WTC11 (cell line): ENCODE measurements around the gene NKG7. TPM values are rescaled to one million over a fixed set of nuclear protein-coding genes. Genes with fewer than 3 reads are reported as not detected.

Experiments used
- ATAC-seq: fragments of 200-7000 bp; cut with Tn5 transposase; 2 replicates; pipeline ENCODE4 v1.10.0; 2021; ENCODE audit warnings: mild to moderate bottlenecking, moderate library complexity
- CTCF ChIA-PET: fragments of 300-600 bp; sonication (Branson Sonifier 250); formaldehyde crosslinking; loops from one replicate; lab custom pipeline; 2021; ENCODE audit warnings: antibody characterized with exemption; lab: Charles Lee
- POLR2A ChIA-PET: fragments of 350-600 bp; sonication (Branson Sonifier 250); formaldehyde crosslinking; loops from one replicate; lab custom pipeline; 2021; ENCODE audit warnings: antibody characterized with exemption; lab: Charles Lee
- DNase-seq: peaks from one replicate; pipeline ENCODE4 v3.0.0; 2021; ENCODE audit warnings: low spot score
- H3K27ac Mint-ChIP-seq: 2 replicates; pipeline ENCODE4 v1.8.0; 2021; ENCODE audit warnings: mixed read lengths
- H3K27me3 Mint-ChIP-seq: 2 replicates; pipeline ENCODE4 v1.8.0; 2021; ENCODE audit warnings: low read depth, mild to moderate bottlenecking, moderate library complexity, mixed read lengths
- H3K36me3 Mint-ChIP-seq: 2 replicates; pipeline ENCODE4 v1.8.0; 2021; ENCODE audit warnings: mixed read lengths
- H3K4me1 Mint-ChIP-seq: 2 replicates; pipeline ENCODE4 v1.8.0; 2022; ENCODE audit warnings: mixed read lengths
- H3K4me3 Mint-ChIP-seq: 2 replicates; pipeline ENCODE4 v1.8.0; 2021; ENCODE audit warnings: mild to moderate bottlenecking, moderate library complexity, mixed read lengths
- H3K9me3 Mint-ChIP-seq: 2 replicates; pipeline ENCODE4 v1.8.0; 2021; ENCODE audit warnings: mixed read lengths
- AFF4 ChIP-seq: sonication (generic); formaldehyde crosslinking; IDR thresholded peaks from 2 replicates; pipeline ENCODE4 v1.8.1; 2023; ENCODE audit warnings: mild to moderate bottlenecking, missing genetic modification reagents, borderline replicate concordance
- ATF6 ChIP-seq: sonication (generic); formaldehyde crosslinking; IDR thresholded peaks from 2 replicates; pipeline ENCODE4 v1.8.1; 2023; ENCODE audit warnings: mild to moderate bottlenecking, missing genetic modification reagents
- CTCF ChIP-seq: fragments of 200-600 bp; IDR thresholded peaks from 2 replicates; pipeline ENCODE4 v1.8.0; 2022; ENCODE audit warnings: antibody characterized with exemption
- GTF2I ChIP-seq: fragments of 250-450 bp; sonication (Bioruptor Pico); conservative IDR thresholded peaks from 2 replicates; pipeline ENCODE4 v1.4.0; 2021; ENCODE audit warnings: mild to moderate bottlenecking
- HMGA2 ChIP-seq: fragments of 250-450 bp; sonication (Bioruptor Pico); IDR thresholded peaks from 2 replicates; pipeline ENCODE4 v1.4.0; 2021; ENCODE audit warnings: mild to moderate bottlenecking, moderate library complexity
- IRF2 ChIP-seq: sonication (generic); formaldehyde crosslinking; IDR thresholded peaks from 2 replicates; pipeline ENCODE4 v1.8.0; 2022; ENCODE audit warnings: low read depth, missing genetic modification reagents, borderline replicate concordance
- JUN ChIP-seq: sonication (generic); formaldehyde crosslinking; IDR thresholded peaks from 2 replicates; pipeline ENCODE4 v1.8.0; 2023; ENCODE audit warnings: mild to moderate bottlenecking, missing genetic modification reagents
- KAT7 ChIP-seq: sonication (generic); formaldehyde crosslinking; IDR thresholded peaks from 2 replicates; pipeline ENCODE4 v1.8.1; 2023; ENCODE audit warnings: missing genetic modification reagents, mild to moderate bottlenecking, borderline replicate concordance
- MAX ChIP-seq: sonication (generic); formaldehyde crosslinking; IDR thresholded peaks from 2 replicates; pipeline ENCODE4 v1.8.0; 2022; ENCODE audit warnings: mild to moderate bottlenecking, missing genetic modification reagents
- MXD4 ChIP-seq: fragments of 250-450 bp; sonication (Bioruptor Pico); IDR thresholded peaks from 2 replicates; pipeline ENCODE4 v1.8.0; 2021; ENCODE audit warnings: mild to moderate bottlenecking, moderate library complexity, borderline replicate concordance
- MYBL2 ChIP-seq: sonication (generic); formaldehyde crosslinking; IDR thresholded peaks from 2 replicates; pipeline ENCODE4 v1.8.1; 2023; ENCODE audit warnings: mild to moderate bottlenecking, moderate library complexity, missing genetic modification reagents
- NFATC4 ChIP-seq: fragments of 250-450 bp; sonication (Bioruptor Pico); IDR thresholded peaks from 2 replicates; pipeline ENCODE4 v1.9.0; 2021; ENCODE audit warnings: mild to moderate bottlenecking
- OVOL2 ChIP-seq: fragments of 250-450 bp; sonication (Bioruptor Pico); IDR thresholded peaks from 2 replicates; pipeline ENCODE4 v1.9.0; 2021; ENCODE audit warnings: mild to moderate bottlenecking, borderline replicate concordance
- ZNF138 ChIP-seq: sonication (generic); formaldehyde crosslinking; conservative IDR thresholded peaks from 2 replicates; pipeline ENCODE4 v1.8.1; 2022; ENCODE audit warnings: mild to moderate bottlenecking, moderate library complexity, missing genetic modification reagents
- ZSCAN18 ChIP-seq: fragments of 250-450 bp; sonication (Bioruptor Pico); IDR thresholded peaks from 2 replicates; pipeline ENCODE4 v2.1.2; 2022; ENCODE audit warnings: mild to moderate bottlenecking, moderate library complexity
- total RNA-seq: library from RNA; stranded (reverse); gene quantifications from 3 replicates; pipeline ENCODE4 v1.2.3, GENCODE V29; 2021
- TF ChIP-seq, protein P1 (sequence below): fragments of 250-450 bp; sonication (Bioruptor Pico); IDR thresholded peaks from 2 replicates; pipeline ENCODE4 v1.8.0; 2021; ENCODE audit warnings: mild to moderate bottlenecking
- TF ChIP-seq, protein P2 (sequence below): sonication (generic); formaldehyde crosslinking; IDR thresholded peaks from 2 replicates; pipeline ENCODE4 v1.8.1; 2023; ENCODE audit warnings: mild to moderate bottlenecking, missing genetic modification reagents, moderate library complexity
- TF ChIP-seq, protein P3 (sequence below): sonication (generic); formaldehyde crosslinking; IDR thresholded peaks from 2 replicates; pipeline ENCODE4 v1.8.0; 2023; ENCODE audit warnings: missing genetic modification reagents

NKG7 gene
- total RNA-seq, 1 experiment from 2014 or later, result 0.63 TPM

- TF ChIP-seq ATF6 (CRISPR knock-in tag), result no peak
- TF ChIP-seq, protein P1, sequence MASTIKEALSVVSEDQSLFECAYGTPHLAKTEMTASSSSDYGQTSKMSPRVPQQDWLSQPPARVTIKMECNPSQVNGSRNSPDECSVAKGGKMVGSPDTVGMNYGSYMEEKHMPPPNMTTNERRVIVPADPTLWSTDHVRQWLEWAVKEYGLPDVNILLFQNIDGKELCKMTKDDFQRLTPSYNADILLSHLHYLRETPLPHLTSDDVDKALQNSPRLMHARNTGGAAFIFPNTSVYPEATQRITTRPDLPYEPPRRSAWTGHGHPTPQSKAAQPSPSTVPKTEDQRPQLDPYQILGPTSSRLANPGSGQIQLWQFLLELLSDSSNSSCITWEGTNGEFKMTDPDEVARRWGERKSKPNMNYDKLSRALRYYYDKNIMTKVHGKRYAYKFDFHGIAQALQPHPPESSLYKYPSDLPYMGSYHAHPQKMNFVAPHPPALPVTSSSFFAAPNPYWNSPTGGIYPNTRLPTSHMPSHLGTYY (CRISPR knock-in tag), result no peak
- TF ChIP-seq, protein P2, sequence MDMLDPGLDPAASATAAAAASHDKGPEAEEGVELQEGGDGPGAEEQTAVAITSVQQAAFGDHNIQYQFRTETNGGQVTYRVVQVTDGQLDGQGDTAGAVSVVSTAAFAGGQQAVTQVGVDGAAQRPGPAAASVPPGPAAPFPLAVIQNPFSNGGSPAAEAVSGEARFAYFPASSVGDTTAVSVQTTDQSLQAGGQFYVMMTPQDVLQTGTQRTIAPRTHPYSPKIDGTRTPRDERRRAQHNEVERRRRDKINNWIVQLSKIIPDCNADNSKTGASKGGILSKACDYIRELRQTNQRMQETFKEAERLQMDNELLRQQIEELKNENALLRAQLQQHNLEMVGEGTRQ (CRISPR knock-in tag), result no peak
- no peak for TF ChIP-seq OVOL2 (CRISPR knock-in tag)
- no peak for TF ChIP-seq CTCF
- TF ChIP-seq MXD4 (CRISPR knock-in tag), result no peak
- no peak for TF ChIP-seq ZNF138
- no peak for TF ChIP-seq JUN (CRISPR knock-in tag)
- no peak for TF ChIP-seq IRF2 (CRISPR knock-in tag)
- no peak for TF ChIP-seq GTF2I (CRISPR knock-in tag)
- no peak for TF ChIP-seq NFATC4 (CRISPR knock-in tag)
- no peak for TF ChIP-seq ZSCAN18 (CRISPR knock-in tag)
- TF ChIP-seq HMGA2 (CRISPR knock-in tag), result no peak
- no peak for TF ChIP-seq MAX (CRISPR knock-in tag)
Observed at GRCh38 chr19:51392701-51393100, 20.2 kb upstream of the NKG7 start (continued).

- peak overlapping the region; percentile 77 for H3K27ac Mint-ChIP-seq
- POLR2A ChIA-PET, result interaction anchor here (0.5 to 1.0 kb wide), 4 partner anchors 24 to 52 kb away, joined by 3 to 13 read pairs (median 4); partner anchors contain the start of genes ETFB and VSIG10L
Observed at GRCh38 chr19:51391073-51391611, 18.7 kb upstream of the NKG7 start.

More at GRCh38 chr19:51391073-51391611, 18.7 kb upstream of the NKG7 start:
- TF ChIP-seq NFATC4 (CRISPR knock-in tag) (no peak), MYBL2 (CRISPR knock-in tag) (no peak), IRF2 (CRISPR knock-in tag) (no peak), ATF6 (CRISPR knock-in tag) (no peak), OVOL2 (CRISPR knock-in tag) (no peak), AFF4 (CRISPR knock-in tag) (no peak), KAT7 (CRISPR knock-in tag) (no peak)
- TF ChIP-seq, protein P2 (CRISPR knock-in tag), result no peak
- TF ChIP-seq, protein P3, sequence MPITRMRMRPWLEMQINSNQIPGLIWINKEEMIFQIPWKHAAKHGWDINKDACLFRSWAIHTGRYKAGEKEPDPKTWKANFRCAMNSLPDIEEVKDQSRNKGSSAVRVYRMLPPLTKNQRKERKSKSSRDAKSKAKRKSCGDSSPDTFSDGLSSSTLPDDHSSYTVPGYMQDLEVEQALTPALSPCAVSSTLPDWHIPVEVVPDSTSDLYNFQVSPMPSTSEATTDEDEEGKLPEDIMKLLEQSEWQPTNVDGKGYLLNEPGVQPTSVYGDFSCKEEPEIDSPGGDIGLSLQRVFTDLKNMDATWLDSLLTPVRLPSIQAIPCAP, result no peak
- Mint-ChIP-seq H3K4me1 (peaks cover 33% of the 10 kb centered on the region), H3K9me3 (no peaks in the 10 kb centered on the region), H3K27me3 (no peaks in the 10 kb centered on the region; the same call in 1 of the 2 replicates), H3K36me3 (no peaks in the 10 kb centered on the region), H3K4me3 (peak overlapping the region; percentile 57)
- no peak for DNase-seq
- no peak for ATAC-seq
- CTCF ChIA-PET, result interaction anchor here (0.7 to 1.6 kb wide), 10 partner anchors 10 to 266 kb away, joined by 3 to 11 read pairs (median 4); partner anchors contain the start of gene CLDND2
